Activated T-cell treated with anti-CD3 and anti-CD28 coated beads, Interleukin-2, amount 50 U/mL, for 72 hours (primary cell): Measurements from ENCODE around the gene CHAT. TPM values are rescaled to one million over a fixed set of nuclear protein-coding genes. Genes with fewer than 3 reads are reported as not detected.

Source experiments
- ATAC-seq, 2 donors: fragments of 150-1000 bp; cut with Tn5 transposase; replicated peaks in 1 of 2; 2 replicates each; pipeline ENCODE4 v1.10.0; 2021; ENCODE audit warnings: moderate library complexity in 2 of 2, mild to moderate bottlenecking in 1 of 2
- DNase-seq, 2 donors: peaks; one replicate each; pipeline ENCODE4 v3.0.0; 2021 to 2022; ENCODE audit warnings: mixed read lengths in 1 of 2
- H3K27ac Mint-ChIP-seq: one replicate; pipeline ENCODE4 v1.8.0; 2022; ENCODE audit warnings: mild to moderate bottlenecking, moderate library complexity, mixed read lengths
- H3K27me3 Mint-ChIP-seq: one replicate; pipeline ENCODE4 v1.8.0; 2022; ENCODE audit warnings: low read depth, mixed read lengths
- H3K36me3 Mint-ChIP-seq, 2 donors: one replicate each; pipeline ENCODE4 v1.8.0; 2022; ENCODE audit warnings: mixed read lengths in 2 of 2, mild to moderate bottlenecking in 1 of 2; ENCODE audit not compliant: insufficient read depth in 2 of 2
- H3K4me1 Mint-ChIP-seq: one replicate; pipeline ENCODE4 v1.8.0; 2022; ENCODE audit warnings: low read depth, mixed read lengths
- H3K4me3 Mint-ChIP-seq, 2 donors: one replicate each; pipeline ENCODE4 v1.8.0; 2022; ENCODE audit warnings: mild to moderate bottlenecking in 2 of 2, mixed read lengths in 2 of 2, moderate library complexity in 2 of 2
- H3K9me3 Mint-ChIP-seq, 2 donors: one replicate each; pipeline ENCODE4 v1.8.0; 2022; ENCODE audit warnings: mixed read lengths in 2 of 2
- total RNA-seq, 2 donors: library from RNA; stranded (reverse); gene quantifications; one replicate each; pipeline ENCODE4 v1.2.3, GENCODE V29; 2022

The CHAT gene
- total RNA-seq, 2 donors from 2014 or later: 0.14 TPM; not detected in 1

DNA sequence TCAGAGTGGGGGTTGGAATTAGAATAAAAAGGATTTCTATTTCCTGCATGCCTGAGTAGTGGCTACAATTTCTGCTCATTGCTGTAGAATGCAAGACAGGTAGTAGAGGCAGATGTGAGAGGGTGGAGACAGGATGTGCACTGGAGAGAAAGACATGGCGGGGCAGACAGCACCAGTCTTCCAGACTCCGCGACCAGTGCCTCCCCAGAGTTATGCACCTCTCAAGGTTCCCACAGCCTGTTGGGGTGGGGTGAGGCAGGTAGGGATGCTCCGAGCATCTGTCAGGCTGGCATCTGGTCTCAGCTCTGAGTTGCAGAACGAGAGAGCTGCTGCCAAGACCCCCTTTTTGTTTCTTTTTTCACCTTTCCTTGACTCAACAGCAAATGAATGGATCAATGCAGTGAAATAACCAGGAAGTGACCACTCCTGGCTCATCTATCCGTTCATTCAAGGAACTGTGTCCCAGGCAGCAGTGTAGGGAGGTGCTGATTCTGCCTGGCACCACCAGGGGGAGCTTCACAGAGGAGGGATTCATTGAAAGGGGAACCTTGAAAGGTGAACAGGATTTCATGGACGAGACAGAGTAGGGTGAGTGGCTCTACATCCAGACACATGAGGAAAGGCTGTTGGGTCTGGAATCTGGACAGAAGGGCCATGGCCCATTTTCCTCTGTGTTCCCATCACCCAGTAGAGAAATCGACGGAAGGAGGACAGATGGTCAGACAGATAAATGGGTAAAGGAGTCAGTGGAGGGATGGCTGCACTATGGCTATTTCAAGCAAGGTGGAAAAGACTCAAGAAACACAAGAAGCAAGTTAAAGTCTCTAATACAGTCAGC is 20.9 kb upstream of the CHAT start:
- peak; percentile 58 to 64 for ATAC-seq
- Mint-ChIP-seq H3K4me1 (peaks cover 6% of the 10 kb centered on the region), H3K27ac (no peak overlapping the region), H3K4me3 (no peak overlapping the region), H3K9me3 (peaks cover 2 to 4% of the 10 kb centered on the region in 2 donors), H3K27me3 (peaks cover 38% of the 10 kb centered on the region), H3K36me3 (peaks cover 1 to 4% of the 10 kb centered on the region in 2 donors)
- peak; percentile 61 to 64 for DNase-seq

DNA sequence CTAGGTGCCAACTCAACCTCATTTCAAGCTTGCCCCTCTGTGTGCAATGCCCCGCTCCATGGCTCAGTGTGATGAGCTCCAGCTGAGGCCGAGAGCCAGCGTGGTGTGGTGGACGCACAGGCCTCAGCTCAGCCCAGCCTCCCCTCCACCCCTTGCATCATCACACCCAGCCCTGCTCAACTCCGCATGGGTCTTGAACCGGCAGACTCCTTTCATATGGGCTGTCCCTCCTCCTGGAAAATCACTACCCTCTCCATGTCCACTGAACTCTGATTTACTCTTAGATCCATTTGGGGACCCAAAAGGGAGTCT is 20.3 kb upstream of the CHAT start:
- ATAC-seq (no peak), DNase-seq (no peak)
- Mint-ChIP-seq H3K36me3 (peaks cover 1 to 4% of the 10 kb centered on the region in 2 donors), H3K27me3 (peaks cover 38% of the 10 kb centered on the region), H3K27ac (no peak overlapping the region), H3K4me3 (no peak overlapping the region), H3K4me1 (peaks cover 6% of the 10 kb centered on the region), H3K9me3 (peaks cover 2 to 4% of the 10 kb centered on the region in 2 donors)

DNA sequence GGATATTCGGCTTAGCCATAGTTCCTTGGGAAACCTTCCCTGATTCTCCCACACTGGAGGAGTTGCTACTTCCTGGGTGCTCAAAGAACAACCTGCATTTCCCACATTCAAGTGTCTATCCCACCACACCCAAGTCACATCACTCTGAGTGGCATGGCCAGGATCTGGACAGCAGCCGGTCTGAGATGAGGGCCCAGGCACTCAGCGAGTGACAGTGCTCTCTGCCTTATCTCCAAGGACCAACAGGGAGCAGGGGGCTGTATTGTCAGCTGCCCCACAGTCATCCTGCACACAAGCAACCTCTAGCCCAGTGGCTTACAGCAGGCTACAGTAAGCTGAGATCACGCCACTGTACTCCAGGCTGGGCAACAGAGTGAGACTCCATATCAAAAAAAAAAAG is 19.8 kb upstream of the CHAT start:
- Mint-ChIP-seq H3K27me3 (peaks cover 37% of the 10 kb centered on the region), H3K36me3 (peaks cover 1 to 4% of the 10 kb centered on the region in 2 donors), H3K4me3 (no peak overlapping the region), H3K27ac (no peak overlapping the region), H3K4me1 (peaks cover 6% of the 10 kb centered on the region), H3K9me3 (peaks cover 2 to 4% of the 10 kb centered on the region in 2 donors)
- DNase-seq (no peak), ATAC-seq (no peak)

DNA sequence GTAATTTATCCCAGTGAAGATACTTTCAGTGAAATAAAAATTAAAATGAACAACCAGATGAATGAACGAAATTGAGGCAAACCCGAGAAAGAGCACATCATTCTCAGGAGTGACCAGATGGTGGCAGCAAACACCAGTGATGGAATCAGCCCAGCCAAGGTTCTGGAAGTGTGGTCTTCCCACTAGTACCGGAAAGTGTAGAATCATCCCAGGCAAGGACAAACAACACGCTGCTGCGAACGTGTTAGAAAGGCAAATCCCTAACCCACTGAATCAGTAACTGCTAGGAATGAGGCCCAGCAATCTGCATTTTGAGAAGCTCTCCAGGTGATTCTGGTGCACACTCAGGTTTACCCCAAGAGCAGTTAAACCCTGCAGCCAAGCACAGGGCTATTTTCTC is 19.2 kb upstream of the CHAT start:
- Mint-ChIP-seq H3K36me3 (no peaks in the 10 kb centered on the region), H3K9me3 (no peaks in the 10 kb centered on the region), H3K4me3 (no peak overlapping the region), H3K27ac (no peak overlapping the region), H3K27me3 (peaks cover 31% of the 10 kb centered on the region), H3K4me1 (peaks cover 6% of the 10 kb centered on the region)
- ATAC-seq (no peak), DNase-seq (peak; percentile 20 to 21)

DNA sequence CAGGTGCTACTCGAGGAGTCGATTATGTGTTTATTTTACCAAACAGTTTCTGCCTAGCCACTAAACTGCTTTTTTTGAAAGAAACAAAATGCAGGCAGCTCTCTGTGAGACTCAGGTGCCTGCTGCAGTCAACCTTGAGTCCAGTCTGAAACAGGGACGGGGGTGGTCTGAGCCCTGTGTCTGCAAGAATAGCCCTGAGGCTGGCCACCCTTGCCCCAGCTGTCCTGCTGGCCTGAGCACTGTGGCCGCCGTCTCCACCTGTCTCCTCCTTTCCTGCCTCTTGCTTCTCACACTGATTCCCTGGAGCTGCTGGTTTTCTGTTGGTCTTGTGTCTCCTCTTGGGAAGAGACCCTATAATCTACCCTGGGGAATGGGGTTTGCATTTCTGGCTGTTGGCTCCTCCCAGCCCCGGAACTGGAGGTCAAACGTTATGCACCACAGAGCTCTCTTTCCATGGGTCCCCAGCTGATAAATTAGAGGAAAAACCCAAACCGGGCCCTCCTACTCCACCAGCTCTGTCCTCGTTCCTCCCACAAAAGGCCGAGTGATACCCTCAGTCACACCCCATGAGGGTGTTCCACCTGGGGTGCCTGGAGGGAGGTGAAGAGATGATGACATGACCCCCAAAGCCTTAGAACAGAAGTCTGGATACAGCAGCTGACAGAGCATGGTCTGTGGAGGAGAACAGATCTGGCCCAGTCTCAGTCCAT is 18.7 kb upstream of the CHAT start:
- no peak for DNase-seq
- no peak overlapping the region for H3K4me3 Mint-ChIP-seq
- H3K27ac Mint-ChIP-seq: no peak overlapping the region
- no peaks in the 10 kb centered on the region for H3K36me3 Mint-ChIP-seq
- no peaks in the 10 kb centered on the region for H3K9me3 Mint-ChIP-seq
- no peak for ATAC-seq
- peaks cover 30% of the 10 kb centered on the region for H3K27me3 Mint-ChIP-seq
- H3K4me1 Mint-ChIP-seq: peaks cover 6% of the 10 kb centered on the region

DNA sequence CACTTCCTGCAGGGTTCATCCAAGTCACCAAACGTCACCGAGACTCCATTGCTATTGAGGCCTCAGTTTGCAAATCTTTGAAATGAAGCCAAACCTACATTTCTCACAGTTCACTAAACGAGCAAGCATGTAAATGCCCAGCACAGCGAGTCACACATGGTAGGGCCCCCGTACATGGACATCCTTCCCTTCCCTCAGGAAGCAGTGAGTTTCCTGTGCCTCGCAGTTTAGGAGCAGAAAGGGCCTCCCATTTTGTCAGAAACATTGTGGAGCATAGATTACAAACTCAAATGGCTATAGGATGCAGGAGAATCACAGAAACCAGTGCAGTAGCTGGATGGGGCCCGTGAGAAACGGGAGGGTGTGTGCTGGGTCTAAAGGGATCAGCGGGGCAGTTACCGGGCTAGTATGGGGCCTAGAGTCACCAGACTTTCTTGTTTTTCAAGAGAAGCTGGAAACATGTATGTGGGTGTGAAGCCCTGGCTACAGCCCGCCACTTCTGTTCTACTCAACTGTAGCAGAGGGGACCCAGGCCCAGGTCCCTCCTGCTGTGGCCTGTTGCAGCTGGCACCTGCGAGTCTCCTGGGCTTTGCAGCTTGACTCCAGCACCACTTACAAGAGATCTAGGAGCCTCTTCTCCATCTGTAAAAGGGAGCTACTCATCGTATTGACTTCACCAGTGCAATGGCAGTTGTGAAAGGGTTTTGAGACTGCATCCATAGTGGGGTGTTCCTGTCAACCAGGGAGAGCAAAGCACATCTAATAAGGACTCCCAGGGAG is 17.9 kb upstream of the CHAT start:
- H3K9me3 Mint-ChIP-seq: no peaks in the 10 kb centered on the region

DNA sequence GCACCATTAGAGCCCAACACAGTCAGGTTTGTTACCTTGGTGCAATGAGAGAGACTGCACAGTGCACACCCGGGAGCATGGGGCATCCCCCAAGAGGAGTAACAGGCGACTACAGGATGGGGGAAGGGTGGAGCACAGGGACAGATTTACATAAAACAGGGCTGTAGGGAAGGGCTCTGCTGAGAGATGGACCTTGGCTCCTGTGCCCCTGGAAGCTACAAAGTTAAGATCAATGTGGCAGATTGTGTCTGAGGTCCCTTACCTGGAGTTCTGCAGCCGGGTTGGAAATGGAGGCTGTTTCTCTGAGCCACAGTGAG is 17.4 kb upstream of the CHAT start:
- ATAC-seq (no peak), DNase-seq (no peak)
- peaks cover 38% of the 10 kb centered on the region for H3K27me3 Mint-ChIP-seq
- no peak overlapping the region for H3K27ac Mint-ChIP-seq
- no peaks in the 10 kb centered on the region for H3K36me3 Mint-ChIP-seq
- no peaks in the 10 kb centered on the region for H3K9me3 Mint-ChIP-seq
- no peak overlapping the region for H3K4me3 Mint-ChIP-seq
- peaks cover 6% of the 10 kb centered on the region for H3K4me1 Mint-ChIP-seq

More for the DNA sequence above, 17.9 kb upstream of the CHAT start:
- H3K4me3 Mint-ChIP-seq: no peak overlapping the region
- H3K27me3 Mint-ChIP-seq: peaks cover 35% of the 10 kb centered on the region
- H3K36me3 Mint-ChIP-seq: no peaks in the 10 kb centered on the region
- no peak for ATAC-seq
- H3K27ac Mint-ChIP-seq: no peak overlapping the region
- H3K4me1 Mint-ChIP-seq: peaks cover 6% of the 10 kb centered on the region
- DNase-seq: no peak

DNA sequence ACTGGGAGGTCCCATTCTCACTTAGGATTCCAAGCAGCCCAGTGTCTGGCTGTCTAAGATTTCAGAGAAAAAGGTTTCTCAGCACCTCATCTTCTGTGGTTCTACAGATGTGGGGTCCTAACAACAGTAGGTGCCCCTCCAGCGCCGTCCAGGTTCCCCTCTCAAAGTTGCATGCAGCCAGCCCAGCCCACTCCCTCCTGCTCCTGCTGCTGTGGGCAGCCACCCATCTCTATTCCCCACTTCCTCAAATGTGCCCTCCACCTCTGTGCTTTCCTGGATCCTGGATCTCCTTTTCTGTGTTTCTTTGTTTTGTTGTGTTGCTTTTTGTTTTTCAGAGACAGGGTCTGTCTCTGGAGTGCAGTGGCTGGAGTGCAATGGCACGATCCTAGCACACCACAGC is 17.0 kb upstream of the CHAT start:
- H3K27me3 Mint-ChIP-seq: peaks cover 38% of the 10 kb centered on the region
- no peak overlapping the region for H3K4me3 Mint-ChIP-seq
- DNase-seq (no peak), ATAC-seq (no peak)
- H3K36me3 Mint-ChIP-seq: no peaks in the 10 kb centered on the region
- H3K9me3 Mint-ChIP-seq: no peaks in the 10 kb centered on the region
- H3K4me1 Mint-ChIP-seq: peaks cover 6% of the 10 kb centered on the region
- no peak overlapping the region for H3K27ac Mint-ChIP-seq

DNA sequence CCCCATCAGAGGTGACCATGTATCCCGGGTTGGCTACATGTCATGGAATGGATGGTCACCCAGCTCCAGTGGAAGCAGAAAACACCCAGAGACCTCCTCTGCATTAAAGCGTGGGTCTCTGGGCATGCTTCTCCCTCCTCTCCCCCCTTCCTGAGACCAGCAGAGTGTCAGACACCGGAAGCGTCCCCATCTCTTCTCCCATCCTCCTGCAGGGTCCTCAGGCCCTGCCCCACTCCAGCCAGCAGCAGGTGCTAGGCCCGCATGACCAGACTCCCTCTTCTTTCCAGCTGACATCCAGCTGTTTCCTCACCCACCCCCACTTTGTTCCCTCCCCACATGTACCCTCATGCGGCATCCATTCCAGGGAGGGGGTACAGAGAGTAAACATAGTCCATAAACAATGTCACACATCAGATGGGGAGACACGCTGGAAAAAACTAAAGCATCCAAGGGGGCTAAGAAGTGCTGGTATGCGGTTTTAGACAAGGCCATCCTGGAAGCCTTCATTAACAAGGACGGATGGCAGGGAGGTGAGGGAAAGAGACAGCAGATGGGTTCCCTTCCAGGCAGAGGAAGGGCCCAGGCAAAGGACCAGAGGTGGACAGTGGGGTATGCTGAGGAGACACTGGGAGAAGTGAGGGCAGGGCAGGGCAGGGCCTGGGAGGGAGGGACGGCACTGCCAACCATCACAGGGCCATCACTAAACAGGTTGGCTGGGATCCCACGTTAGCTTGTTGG is 16.2 kb upstream of the CHAT start:
- H3K36me3 Mint-ChIP-seq: no peaks in the 10 kb centered on the region
- no peak for DNase-seq
- H3K9me3 Mint-ChIP-seq: no peaks in the 10 kb centered on the region
- H3K4me1 Mint-ChIP-seq: peaks cover 6% of the 10 kb centered on the region
- ATAC-seq: no peak
- no peak overlapping the region for H3K4me3 Mint-ChIP-seq
- peaks cover 35% of the 10 kb centered on the region for H3K27me3 Mint-ChIP-seq
- no peak overlapping the region for H3K27ac Mint-ChIP-seq

DNA sequence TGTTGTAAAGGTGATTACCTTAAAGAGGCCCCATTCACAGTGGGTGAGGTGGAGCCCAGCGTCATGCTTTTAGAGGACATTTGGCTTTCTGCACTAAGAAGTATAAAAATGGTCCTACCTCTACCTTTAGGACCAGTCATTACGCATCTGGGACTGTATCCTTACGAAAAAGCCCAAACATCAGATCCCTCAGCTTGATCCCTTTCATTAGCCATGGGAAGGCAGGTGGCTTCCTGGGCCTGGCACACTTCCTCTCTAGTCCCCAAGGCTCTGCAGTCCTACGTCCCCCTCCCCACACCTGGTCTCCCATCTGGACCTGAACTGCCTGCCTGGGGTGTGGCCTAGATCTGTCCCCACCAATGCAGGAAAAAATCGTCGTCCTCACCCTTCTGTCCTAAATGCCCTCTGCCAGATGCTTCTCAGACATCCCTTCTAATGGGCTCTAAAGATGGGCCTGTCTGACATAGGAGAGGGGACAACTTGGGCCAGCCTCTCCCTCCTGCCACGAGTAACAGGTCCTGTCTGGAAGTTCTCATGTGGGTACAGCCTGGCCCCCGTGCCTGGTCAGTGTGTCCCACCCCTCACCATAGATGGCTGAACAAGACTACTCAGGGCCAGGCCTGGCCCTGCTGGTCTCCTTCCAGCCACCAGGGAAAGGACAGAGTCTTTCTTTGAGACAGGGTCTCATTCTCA is 15.5 kb upstream of the CHAT start:
- H3K9me3 Mint-ChIP-seq: no peaks in the 10 kb centered on the region
- peaks cover 31% of the 10 kb centered on the region for H3K27me3 Mint-ChIP-seq
- no peaks in the 10 kb centered on the region for H3K36me3 Mint-ChIP-seq
- H3K4me3 Mint-ChIP-seq: no peak overlapping the region
- no peak for ATAC-seq
- no peak overlapping the region for H3K27ac Mint-ChIP-seq
- no peak for DNase-seq
- peaks cover under 1% of the 10 kb centered on the region for H3K4me1 Mint-ChIP-seq

DNA sequence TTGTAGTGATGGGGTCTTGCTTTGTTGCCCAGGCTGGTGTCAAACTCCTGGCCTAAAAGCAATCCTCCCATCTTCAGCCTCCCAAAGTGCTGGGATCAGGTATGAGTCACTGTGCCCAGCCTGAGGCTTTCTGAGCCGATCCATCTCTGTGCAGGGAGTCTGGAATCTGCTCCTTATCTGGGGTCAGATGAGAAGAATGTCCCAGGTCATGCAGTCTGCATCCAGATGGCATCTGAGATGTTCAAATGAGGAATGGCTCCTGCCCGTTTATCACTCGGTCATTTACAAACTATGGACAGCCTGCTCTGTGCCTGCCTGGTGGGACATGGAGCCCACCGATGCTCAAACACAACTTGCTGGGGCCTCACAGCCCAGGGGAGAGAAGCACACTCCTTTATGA is 14.9 kb upstream of the CHAT start:
- H3K4me3 Mint-ChIP-seq: no peak overlapping the region
- no peaks in the 10 kb centered on the region for H3K9me3 Mint-ChIP-seq
- DNase-seq: no peak
- no peaks in the 10 kb centered on the region for H3K36me3 Mint-ChIP-seq
- peaks cover 31% of the 10 kb centered on the region for H3K27me3 Mint-ChIP-seq
- no peak for ATAC-seq
- no peaks in the 10 kb centered on the region for H3K4me1 Mint-ChIP-seq
- H3K27ac Mint-ChIP-seq: no peak overlapping the region

DNA sequence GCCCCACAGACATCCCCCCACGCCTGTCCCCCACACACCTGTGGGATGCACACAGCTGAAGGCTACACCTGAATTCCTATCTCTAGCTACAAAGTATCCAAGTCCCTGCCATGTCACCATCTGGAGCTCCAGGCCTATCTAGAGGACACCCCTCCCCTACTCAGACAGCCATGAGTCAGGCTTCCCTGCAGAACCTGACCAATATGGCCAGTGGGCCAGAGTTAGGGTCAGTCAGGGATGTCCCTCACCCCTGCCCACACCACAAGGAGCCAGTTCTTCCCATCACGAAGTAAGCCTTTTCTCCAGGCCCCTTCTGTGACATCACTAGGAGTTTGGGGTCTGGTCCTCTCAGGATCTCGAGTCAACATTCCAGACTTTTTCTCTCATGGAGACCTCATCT is 14.3 kb upstream of the CHAT start:
- no peak for ATAC-seq
- no peak overlapping the region for H3K4me3 Mint-ChIP-seq
- H3K9me3 Mint-ChIP-seq: no peaks in the 10 kb centered on the region
- no peaks in the 10 kb centered on the region for H3K4me1 Mint-ChIP-seq
- H3K27me3 Mint-ChIP-seq: peaks cover 32% of the 10 kb centered on the region
- no peak overlapping the region for H3K27ac Mint-ChIP-seq
- H3K36me3 Mint-ChIP-seq: no peaks in the 10 kb centered on the region
- no peak for DNase-seq
